GM18861 (cell line): ENCODE data around the gene SMIM10L1.

ENCODE experiments used
- ATAC-seq: cut with Tn5 transposase; IDR thresholded peaks from one replicate; pipeline ENCODE4 v1.9.1; 2021; ENCODE audit not compliant: unreplicated experiment

Gene SMIM10L1

GRCh38 chr12:11183011-11183410 is 12.0 kb downstream of the SMIM10L1 start:
- no peak for ATAC-seq

GRCh38 chr12:11186837-11187236 is 15.8 kb downstream of the SMIM10L1 start, which contains the start of gene TAS2R42:
Gene TAS2R42 (minus strand): TSS chr12:11186937. CDS start chr12:11186937, 0 bp downstream.
- no peak for ATAC-seq

- ATAC-seq = no peak
Observed at GRCh38 chr12:11202811-11203210, 31.8 kb downstream of the SMIM10L1 start.

GRCh38 chr12:11204173-11204572 is 33.2 kb downstream of the SMIM10L1 start:
- ATAC-seq = no peak

GRCh38 chr12:11209113-11209512 is 38.1 kb downstream of the SMIM10L1 start:
- ATAC-seq = no peak
